Smooth muscle cell of the brain vasculature (primary cell): ENCODE data around the gene MSTO1.
"Not testable (repeated sequence)": the region's sequence is repeated elsewhere in the genome, so short reads cannot be mapped to it uniquely, and the experiment has no call there.

Experiments
- DNase-seq: peaks from one replicate; pipeline ENCODE4 v3.0.0-alpha.2; 2012; ENCODE audit warnings: low read depth, low spot score

Gene MSTO1

DNA sequence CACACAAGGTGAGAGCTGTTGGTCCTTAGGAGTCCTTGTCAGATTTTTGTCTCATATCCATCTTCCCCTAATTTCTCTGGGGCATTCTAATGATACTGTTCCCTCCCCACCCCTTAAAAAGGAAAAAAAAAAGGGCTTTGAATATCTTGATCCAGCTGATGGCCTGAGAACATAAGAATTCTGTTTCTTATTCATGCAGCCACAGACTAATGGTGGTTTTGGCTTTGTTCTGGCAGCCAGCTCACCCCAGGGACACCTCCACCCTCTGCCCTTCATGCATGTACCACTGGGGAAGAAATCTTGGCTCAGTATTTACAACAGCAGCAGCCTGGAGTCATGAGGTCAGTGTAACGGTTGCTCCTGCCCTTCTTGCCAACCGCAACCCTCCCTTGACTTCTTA, 3.2 kb downstream of the MSTO1 start:
- not testable (repeated sequence) for DNase-seq

GRCh38 chr1:155622191-155622590, 12.2 kb downstream of the MSTO1 start:
- no peak for DNase-seq

- no peak for DNase-seq
Measured at GRCh38 chr1:155623357-155623756, 13.3 kb downstream of the MSTO1 start.

DNA sequence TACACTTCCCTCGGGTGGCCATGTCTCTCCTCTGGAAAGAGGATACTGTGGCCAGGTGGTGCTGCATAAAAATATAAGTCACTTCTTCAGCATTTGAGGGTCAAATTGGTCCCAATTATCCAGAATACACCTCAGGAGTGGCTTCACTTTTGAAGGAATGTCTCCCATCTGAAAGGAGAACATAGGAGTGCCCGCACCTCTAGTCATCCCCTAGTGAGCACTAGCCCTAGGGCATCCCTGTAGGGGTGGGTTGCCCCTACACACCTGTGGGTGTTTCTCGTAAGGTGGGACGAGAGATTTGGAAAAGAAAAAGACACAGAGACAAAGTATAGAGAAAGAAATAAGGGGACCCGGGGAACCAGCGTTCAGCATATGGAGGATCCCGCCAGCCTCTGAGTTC, 16.4 kb downstream of the MSTO1 start:
- not testable (repeated sequence) for DNase-seq

DNA sequence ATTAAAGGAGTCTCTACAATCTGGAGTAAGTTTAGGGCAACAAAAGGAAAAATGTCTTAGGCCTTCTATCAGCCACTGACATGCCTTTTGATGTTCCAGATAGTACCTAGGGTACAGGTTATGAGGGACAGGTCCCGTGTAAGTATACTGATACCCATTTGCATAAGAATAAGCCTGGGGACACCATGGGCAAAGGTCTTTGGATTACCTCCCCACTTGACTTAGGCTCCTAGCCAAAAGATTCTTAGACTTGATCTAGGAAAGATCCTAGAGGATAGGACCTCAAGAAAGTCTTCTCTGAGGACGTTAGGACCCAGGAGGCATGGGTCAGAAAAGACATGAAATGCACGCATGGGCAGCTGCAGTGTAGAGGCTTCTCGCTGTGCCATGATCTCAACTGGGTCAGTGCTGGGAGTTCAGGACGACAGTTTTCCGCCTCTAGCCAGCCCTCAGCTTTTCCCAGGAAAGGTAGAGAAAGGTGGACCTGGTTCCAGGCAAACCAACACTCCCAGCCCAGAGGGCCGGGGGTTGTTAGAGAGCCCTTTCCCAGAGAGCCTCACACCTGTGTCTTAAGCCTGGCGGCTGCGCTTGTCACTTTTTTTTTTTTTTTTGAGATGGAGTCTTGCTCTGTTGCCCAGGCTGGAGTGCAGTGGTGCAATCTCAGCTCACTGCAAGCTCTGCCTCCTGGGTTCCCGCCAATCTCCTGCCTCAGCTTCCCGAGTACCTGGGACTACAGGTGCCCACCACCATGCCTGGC, 26.6 kb downstream of the MSTO1 start:
- no peak for DNase-seq

DNA sequence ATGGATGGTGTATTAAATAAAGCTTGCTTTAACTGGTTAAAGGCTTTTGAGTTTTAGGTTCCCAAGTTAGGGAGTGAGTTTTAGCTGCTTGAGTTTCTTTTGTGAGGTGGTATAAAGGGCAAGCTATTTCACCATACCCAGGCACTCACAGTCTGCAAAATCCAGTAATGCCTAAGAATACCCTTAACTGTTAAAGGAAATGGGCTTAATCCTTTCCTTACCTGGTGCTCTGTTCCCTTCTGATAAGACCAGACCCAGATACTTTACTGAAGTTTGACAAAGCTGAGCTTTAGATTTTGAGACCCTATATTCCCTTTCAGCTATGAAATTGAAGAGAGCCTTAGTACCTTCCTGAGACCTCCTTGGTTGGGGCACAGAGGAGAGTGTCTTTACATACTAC, 30.3 kb downstream of the MSTO1 start:
- DNase-seq = no peak

DNA sequence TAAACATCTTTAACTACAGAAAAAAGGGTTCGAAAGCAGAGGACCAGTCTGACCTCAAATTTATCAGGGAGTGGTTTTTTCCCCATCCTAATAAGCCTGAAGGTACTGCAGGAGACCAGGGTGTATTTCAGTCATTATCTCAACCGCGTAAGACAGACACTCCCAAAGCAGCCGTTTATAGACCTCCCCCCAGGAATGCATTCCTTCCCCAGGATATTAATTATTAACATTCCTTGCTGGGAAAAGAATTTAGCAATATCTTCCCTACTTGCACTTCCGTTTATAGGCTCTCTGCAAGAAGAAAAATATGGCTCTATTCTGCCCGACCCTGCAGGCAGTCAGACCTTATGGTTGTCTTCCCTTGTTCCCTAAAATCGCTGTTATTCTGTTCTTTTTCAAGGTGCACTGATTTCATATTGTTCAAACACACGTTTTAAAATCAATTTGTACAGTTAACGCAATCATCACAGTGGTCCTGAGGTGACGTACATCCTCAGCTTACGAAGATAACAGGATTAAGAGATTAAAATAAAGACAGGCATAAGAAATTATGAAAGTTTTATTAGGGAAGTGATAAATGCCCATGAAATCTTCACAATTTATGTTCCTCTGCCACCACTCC, 32.7 kb downstream of the MSTO1 start:
- DNase-seq = not testable (repeated sequence)

DNA sequence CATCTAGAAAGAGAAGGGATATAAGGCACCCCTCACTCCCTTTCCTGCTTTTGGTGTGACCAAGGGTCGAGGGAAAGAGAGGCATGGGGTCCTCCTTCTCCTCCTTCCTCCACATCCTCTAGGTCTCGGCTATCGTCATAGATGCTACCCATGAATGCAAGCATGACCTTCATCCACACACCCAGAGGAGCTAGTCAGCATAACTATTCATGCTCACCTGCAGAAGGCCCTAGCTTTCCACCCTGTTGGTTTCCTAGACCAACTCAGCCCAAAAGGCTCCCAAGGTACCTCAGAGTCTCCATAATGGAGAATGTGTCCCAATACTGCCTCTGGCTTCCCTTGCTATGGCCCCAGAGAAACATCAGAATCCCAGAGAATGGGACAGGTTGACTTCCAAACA, 33.2 kb downstream of the MSTO1 start:
- DNase-seq = no peak

- DNase-seq = no peak
Measured at GRCh38 chr1:155645034-155645598, 35.1 kb downstream of the MSTO1 start.

GRCh38 chr1:155645648-155646047, 35.6 kb downstream of the MSTO1 start:
- no peak for DNase-seq

- DNase-seq = peak; percentile 28
Measured at GRCh38 chr1:155646307-155646706, 36.3 kb downstream of the MSTO1 start.

- peak; percentile 39 for DNase-seq
Measured at GRCh38 chr1:155648207-155649147, 38.5 kb downstream of the MSTO1 start.

DNA sequence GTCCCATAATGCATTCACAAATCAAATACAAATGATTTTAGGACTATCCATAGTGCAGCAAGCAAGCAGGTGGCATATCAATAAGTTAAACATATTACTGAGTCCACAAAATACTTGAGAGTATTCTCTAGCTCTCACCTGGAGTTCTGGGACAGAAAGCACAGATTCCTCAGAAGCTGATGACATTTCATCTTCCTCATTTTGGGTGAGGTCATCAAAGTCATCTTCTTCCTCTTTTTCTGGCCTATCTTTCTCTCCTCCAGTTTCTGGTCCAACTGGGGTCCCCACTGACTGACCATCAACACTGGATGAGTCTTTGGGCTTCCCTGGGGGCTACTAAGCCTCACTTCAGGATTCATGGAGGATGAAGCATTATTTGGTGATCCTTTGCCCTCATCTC, 39.7 kb downstream of the MSTO1 start:
- no peak for DNase-seq

- DNase-seq = no peak
Measured at GRCh38 chr1:155650231-155650757, 40.3 kb downstream of the MSTO1 start.

GRCh38 chr1:155651861-155652661, 42.0 kb downstream of the MSTO1 start:
- DNase-seq = no peak

GRCh38 chr1:155652951-155653350, 42.9 kb downstream of the MSTO1 start:
- DNase-seq = no peak

DNA sequence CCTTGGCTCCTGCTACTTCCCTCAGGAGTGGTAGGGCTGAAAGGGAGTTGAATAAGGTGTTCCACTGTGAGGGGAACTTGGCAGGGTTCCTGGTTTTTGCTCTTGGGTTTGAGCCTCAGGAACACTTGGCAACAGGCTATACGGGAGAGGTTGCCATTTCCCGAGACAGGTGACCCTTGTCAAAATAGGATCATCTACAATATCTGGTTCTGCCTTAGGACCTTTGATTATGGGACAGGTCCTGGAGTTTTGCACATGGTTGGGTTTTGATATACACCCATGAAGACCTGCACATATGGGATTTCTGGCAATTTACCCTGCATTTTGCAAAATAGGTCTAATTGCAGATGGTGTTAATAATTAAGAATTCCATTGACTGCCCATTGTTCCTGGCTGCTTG, 47.4 kb downstream of the MSTO1 start:
- no peak for DNase-seq

DNA sequence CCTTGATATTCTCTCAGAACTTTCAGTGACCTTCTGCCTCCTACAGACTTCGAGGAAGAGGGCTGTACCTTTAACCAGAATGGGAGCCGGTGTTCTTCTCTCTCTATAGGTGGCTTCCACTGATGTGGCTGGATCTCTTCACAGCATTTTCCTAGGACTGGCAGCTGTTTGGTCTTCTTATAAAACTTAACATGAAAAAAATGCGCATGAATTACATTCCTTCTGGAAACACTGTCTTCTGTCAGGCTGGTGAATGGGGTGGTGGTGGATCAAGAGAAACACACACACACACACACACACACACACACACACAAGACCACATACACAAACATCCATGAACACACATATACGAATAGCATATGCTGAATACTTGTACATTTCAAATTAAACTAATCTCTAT, 51.2 kb downstream of the MSTO1 start:
- DNase-seq = not testable (repeated sequence)
